ENCODE results near the gene ADGRA1.

ADGRA1 gene

GRCh38 chr10:133129071-133129858, 41.5 kb downstream of the ADGRA1 start:
- Histone ChIP-seq H2AFZ (ENCODE audit: low read depth, low read length) (no peak overlapping the region), H3K79me2 (ENCODE audit: insufficient read depth, low read length) (no peaks in the 10 kb centered on the region), H3K27ac (ENCODE audit: low read length) (no peak overlapping the region), H3K9ac (ENCODE audit: low read depth, low read length) (no peak overlapping the region), H3K36me3 (ENCODE audit: insufficient read depth, low read length) (no peaks in the 10 kb centered on the region), H3K27me3 (ENCODE audit: insufficient read depth, low read length, poor library complexity) (no peaks in the 10 kb centered on the region), H3K9me3 (ENCODE audit: insufficient read depth, low read length, severe bottlenecking) (no peaks in the 10 kb centered on the region), H3K4me3 (ENCODE audit: low read depth in 1 of 2, low read length in 2 of 2) (no peak overlapping the region), H3K4me2 (ENCODE audit: insufficient read depth, low read length) (no peak overlapping the region), H3K4me1 (ENCODE audit: insufficient read depth, low read length) (no peaks in the 10 kb centered on the region), H4K20me1 (ENCODE audit: insufficient read depth, low read length) (peaks cover 9% of the 10 kb centered on the region; the same call in 1 of the 2 replicates)
- ATAC-seq (ENCODE audit: insufficient read depth, low read depth) (no peak), DNase-seq (no peak)
- TF ChIP-seq CTCF (IDR thresholded peaks at IDR 0.05; ENCODE audit: borderline replicate concordance, extremely low read depth, low read length, poor library complexity, severe bottlenecking) (no peak), EZH2 (IDR thresholded peaks at IDR 0.05; ENCODE audit: borderline replicate concordance, low read depth, low read length, severe bottlenecking) (no peak)

- DNase-seq (no peak), ATAC-seq (ENCODE audit: insufficient read depth, low read depth) (no peak)
- Histone ChIP-seq H3K27ac (ENCODE audit: low read length) (no peak overlapping the region), H3K9ac (ENCODE audit: low read depth, low read length) (no peak overlapping the region), H3K79me2 (ENCODE audit: insufficient read depth, low read length) (no peaks in the 10 kb centered on the region), H4K20me1 (ENCODE audit: insufficient read depth, low read length) (peaks cover 15% of the 10 kb centered on the region; the same call in 1 of the 2 replicates), H3K4me1 (ENCODE audit: insufficient read depth, low read length) (no peaks in the 10 kb centered on the region), H3K4me2 (ENCODE audit: insufficient read depth, low read length) (no peak overlapping the region), H3K27me3 (ENCODE audit: insufficient read depth, low read length, poor library complexity) (no peaks in the 10 kb centered on the region), H3K4me3 (ENCODE audit: low read depth in 1 of 2, low read length in 2 of 2) (no peak overlapping the region), H3K36me3 (ENCODE audit: insufficient read depth, low read length) (no peaks in the 10 kb centered on the region), H3K9me3 (ENCODE audit: insufficient read depth, low read length, severe bottlenecking) (no peaks in the 10 kb centered on the region), H2AFZ (ENCODE audit: low read depth, low read length) (no peak overlapping the region)
- TF ChIP-seq EZH2 (IDR thresholded peaks at IDR 0.05; ENCODE audit: borderline replicate concordance, low read depth, low read length, severe bottlenecking) = no peak
- no peak for TF ChIP-seq CTCF (IDR thresholded peaks at IDR 0.05; ENCODE audit: borderline replicate concordance, extremely low read depth, low read length, poor library complexity, severe bottlenecking)
Observed at GRCh38 chr10:133129859-133130495, 42.3 kb downstream of the ADGRA1 start.

- Histone ChIP-seq H3K9ac (ENCODE audit: low read depth, low read length) (no peak overlapping the region), H3K27me3 (ENCODE audit: insufficient read depth, low read length, poor library complexity) (no peaks in the 10 kb centered on the region), H3K79me2 (ENCODE audit: insufficient read depth, low read length) (no peaks in the 10 kb centered on the region), H3K27ac (ENCODE audit: low read length) (no peak overlapping the region), H3K4me1 (ENCODE audit: insufficient read depth, low read length) (no peaks in the 10 kb centered on the region), H2AFZ (ENCODE audit: low read depth, low read length) (no peak overlapping the region), H3K9me3 (ENCODE audit: insufficient read depth, low read length, severe bottlenecking) (no peaks in the 10 kb centered on the region), H4K20me1 (ENCODE audit: insufficient read depth, low read length) (peaks cover 15% of the 10 kb centered on the region; the same call in 1 of the 2 replicates), H3K36me3 (ENCODE audit: insufficient read depth, low read length) (no peaks in the 10 kb centered on the region), H3K4me2 (ENCODE audit: insufficient read depth, low read length) (no peak overlapping the region), H3K4me3 (ENCODE audit: low read depth in 1 of 2, low read length in 2 of 2) (no peak overlapping the region)
- DNase-seq (no peak), ATAC-seq (ENCODE audit: insufficient read depth, low read depth) (no peak)
- TF ChIP-seq EZH2 (IDR thresholded peaks at IDR 0.05; ENCODE audit: borderline replicate concordance, low read depth, low read length, severe bottlenecking) (no peak), CTCF (IDR thresholded peaks at IDR 0.05; ENCODE audit: borderline replicate concordance, extremely low read depth, low read length, poor library complexity, severe bottlenecking) (no peak)
Observed at GRCh38 chr10:133130602-133131001, 42.9 kb downstream of the ADGRA1 start.

All from DND-41 (cell line).